ENCODE measurements around the gene NXF3. TPM values are rescaled to one million over a fixed set of nuclear protein-coding genes. Genes with fewer than 3 reads are reported as not detected.

Gene NXF3
- total RNA-seq, 1 experiment from 2014 or later = not detected

DNA sequence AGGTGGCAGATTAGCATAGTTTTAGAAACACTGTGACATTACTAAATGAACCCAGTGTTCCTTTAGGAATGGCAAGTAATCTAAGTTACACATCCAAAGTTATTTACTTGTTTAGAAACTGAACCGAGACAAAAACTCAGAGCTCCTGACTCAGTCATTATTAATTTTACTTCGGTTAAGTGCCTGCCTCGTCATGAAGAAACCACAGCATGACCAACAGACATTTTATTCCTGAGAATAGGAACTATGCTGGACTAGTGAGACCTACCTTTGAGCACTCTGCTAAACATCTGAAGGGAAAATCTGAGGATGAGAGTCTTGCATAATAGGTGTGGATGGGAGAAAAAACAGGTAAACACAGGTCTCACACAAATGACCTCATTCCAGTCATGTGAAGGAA, 31.5 kb downstream of the NXF3 start:
- Histone ChIP-seq H3K4ac (ENCODE audit: low read depth, low read length) (no peak overlapping the region), H3K4me2 (ENCODE audit: insufficient read depth, insufficient read length, low read length) (no peak overlapping the region), H3K27ac (ENCODE audit: insufficient read length, low read depth, low read length) (no peak overlapping the region), H3K79me1 (ENCODE audit: insufficient read depth, low read depth, low read length, poor library complexity, severe bottlenecking) (no peaks in the 10 kb centered on the region), H3K9ac (ENCODE audit: extremely low read depth, insufficient read length, low read length) (no peak overlapping the region), H4K8ac (replicated peaks; ENCODE audit: insufficient read length, low read depth, low read length) (no peak overlapping the region), H2BK120ac (ENCODE audit: low read depth, low read length, poor library complexity, severe bottlenecking) (no peak overlapping the region), H3K4me1 (ENCODE audit: insufficient read depth, low read length) (no peaks in the 10 kb centered on the region), H3K56ac (ENCODE audit: insufficient read length, low read depth, low read length) (no peak overlapping the region), H2BK5ac (ENCODE audit: insufficient read length, low read length) (no peak overlapping the region), H3K79me2 (ENCODE audit: insufficient read depth, low read length) (no peaks in the 10 kb centered on the region), H3K18ac (ENCODE audit: insufficient read length, low read depth, low read length) (no peak overlapping the region), H3T11ph (ENCODE audit: low read length) (no peak overlapping the region), H3K9me3 (ENCODE audit: control insufficient read depth, low read depth, low read length) (peaks cover 9% of the 10 kb centered on the region), H2AFZ (ENCODE audit: low read length) (no peak overlapping the region), H2BK15ac (ENCODE audit: low read depth, low read length) (no peak overlapping the region), H3K27me3 (ENCODE audit: insufficient read depth, low read length) (no peaks in the 10 kb centered on the region), H3K23me2 (ENCODE audit: insufficient read length, low read depth, low read length, poor library complexity, severe bottlenecking) (no peaks in the 10 kb centered on the region), H2BK12ac (ENCODE audit: insufficient read length, low read depth, low read length) (no peak overlapping the region), H3K14ac (ENCODE audit: insufficient read depth, low read length) (no peak overlapping the region), H4K20me1 (ENCODE audit: control insufficient read depth, insufficient read depth, insufficient read length) (no peaks in the 10 kb centered on the region), H2AK5ac (ENCODE audit: insufficient read length, low read length) (no peak overlapping the region), H2BK20ac (ENCODE audit: low read depth, low read length, poor library complexity, severe bottlenecking) (no peak overlapping the region), H4K5ac (ENCODE audit: insufficient read length, low read depth, low read length) (no peak overlapping the region), H4K91ac (ENCODE audit: insufficient read length, low read depth, low read length) (no peak overlapping the region), H3K23ac (ENCODE audit: insufficient read length, low read depth, low read length) (no peak overlapping the region)
- TF ChIP-seq, protein P1, sequence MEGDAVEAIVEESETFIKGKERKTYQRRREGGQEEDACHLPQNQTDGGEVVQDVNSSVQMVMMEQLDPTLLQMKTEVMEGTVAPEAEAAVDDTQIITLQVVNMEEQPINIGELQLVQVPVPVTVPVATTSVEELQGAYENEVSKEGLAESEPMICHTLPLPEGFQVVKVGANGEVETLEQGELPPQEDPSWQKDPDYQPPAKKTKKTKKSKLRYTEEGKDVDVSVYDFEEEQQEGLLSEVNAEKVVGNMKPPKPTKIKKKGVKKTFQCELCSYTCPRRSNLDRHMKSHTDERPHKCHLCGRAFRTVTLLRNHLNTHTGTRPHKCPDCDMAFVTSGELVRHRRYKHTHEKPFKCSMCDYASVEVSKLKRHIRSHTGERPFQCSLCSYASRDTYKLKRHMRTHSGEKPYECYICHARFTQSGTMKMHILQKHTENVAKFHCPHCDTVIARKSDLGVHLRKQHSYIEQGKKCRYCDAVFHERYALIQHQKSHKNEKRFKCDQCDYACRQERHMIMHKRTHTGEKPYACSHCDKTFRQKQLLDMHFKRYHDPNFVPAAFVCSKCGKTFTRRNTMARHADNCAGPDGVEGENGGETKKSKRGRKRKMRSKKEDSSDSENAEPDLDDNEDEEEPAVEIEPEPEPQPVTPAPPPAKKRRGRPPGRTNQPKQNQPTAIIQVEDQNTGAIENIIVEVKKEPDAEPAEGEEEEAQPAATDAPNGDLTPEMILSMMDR (conservative IDR thresholded peaks at IDR 0.05) = no peak
- WGBS (ENCODE audit: extremely low coverage, insufficient read length, low lambda C conversion rate) = no CpG with 5 or more reads among the region's 3 CpGs
- peaks cover 33 to 50% of the 10 kb centered on the region in 2 experiments for H3K9me3 Mint-ChIP-seq
- peaks cover 0 to 3% of the 10 kb centered on the region in 2 experiments; a peak in 2 of 4 replicates for H3K4me1 Mint-ChIP-seq
- DNase-seq = no peak
- 0 out of 2 replicates have a peak, but pooled peaks cover 2% of the 10 kb centered on the region for H3K27me3 Mint-ChIP-seq (ENCODE audit: low read depth)
- peaks cover 0 to 11% (median 5%) of the 10 kb centered on the region in 3 experiments; a peak in 5 of 7 replicates for H3K36me3 Mint-ChIP-seq (ENCODE audit: insufficient read depth in 1 of 3, low read depth in 3 of 3)
- H3K4me3 Mint-ChIP-seq = no peak overlapping the region
- H3K27ac Mint-ChIP-seq = no peak overlapping the region
